ENCODE measurements around the gene NOVA1.
A peak's percentile ranks its signal among the peaks of the same experiment; 100 is the strongest.

The NOVA1 gene

DNA sequence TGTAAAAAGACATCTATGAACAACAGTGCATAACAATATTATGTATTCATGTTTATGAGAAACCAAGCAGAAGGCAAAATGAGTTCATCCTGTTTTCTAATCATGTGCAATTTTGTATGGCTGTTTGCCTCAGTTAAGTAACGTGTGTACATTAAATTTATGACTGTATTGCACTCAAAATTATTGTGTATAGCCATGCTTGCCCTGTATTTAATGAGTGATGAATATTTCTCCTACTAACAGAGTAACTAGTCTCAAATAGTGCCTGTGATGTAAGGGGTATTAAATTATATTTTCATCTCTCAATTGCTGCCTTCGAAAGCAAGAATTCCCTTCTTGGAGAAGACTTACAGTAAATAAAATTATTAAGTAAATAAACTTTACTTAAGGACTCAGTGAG lies 154.2 kb downstream of the NOVA1 start:
- peak in 1 of 3 experiments; percentile 21 for DNase-seq

DNA sequence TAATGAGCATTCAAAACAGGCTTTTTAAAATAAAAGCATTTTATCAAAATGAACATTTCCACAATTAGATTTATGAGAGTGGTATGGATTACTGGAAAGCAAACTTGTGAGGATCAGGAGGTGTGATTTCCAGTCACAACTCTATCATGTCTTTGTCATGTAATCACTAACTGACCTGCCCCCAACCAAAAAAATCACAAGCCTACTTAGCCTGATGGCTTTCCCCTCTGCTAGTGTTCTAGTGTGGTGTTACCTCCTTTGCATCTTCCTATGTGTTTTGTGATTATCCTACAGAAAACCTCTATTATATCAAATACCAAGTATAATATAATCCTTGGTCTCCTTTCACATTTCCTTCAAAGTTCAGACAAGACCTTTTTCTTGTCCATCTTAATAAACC lies 168.6 kb downstream of the NOVA1 start:
- DNase-seq: no peak

DNA sequence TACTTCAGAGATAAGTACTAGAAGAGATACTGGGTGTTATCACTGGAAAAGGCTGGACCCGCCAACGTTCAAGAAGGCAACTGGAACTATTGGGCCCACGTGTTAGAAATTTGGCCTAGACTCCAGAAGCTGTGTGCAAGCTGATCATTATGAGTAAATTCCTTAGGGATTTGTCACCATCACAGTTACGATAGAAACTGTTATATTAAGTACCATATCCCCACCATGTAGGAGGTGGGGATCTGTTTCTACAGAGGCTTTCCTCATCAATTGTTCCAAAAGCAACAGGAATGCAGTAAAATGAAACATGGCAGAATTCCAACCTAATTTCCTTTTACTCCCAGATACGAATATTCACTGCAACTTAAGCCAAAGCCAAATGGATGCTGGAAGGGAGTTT lies 170.7 kb downstream of the NOVA1 start:
- DNase-seq: no peak

DNA sequence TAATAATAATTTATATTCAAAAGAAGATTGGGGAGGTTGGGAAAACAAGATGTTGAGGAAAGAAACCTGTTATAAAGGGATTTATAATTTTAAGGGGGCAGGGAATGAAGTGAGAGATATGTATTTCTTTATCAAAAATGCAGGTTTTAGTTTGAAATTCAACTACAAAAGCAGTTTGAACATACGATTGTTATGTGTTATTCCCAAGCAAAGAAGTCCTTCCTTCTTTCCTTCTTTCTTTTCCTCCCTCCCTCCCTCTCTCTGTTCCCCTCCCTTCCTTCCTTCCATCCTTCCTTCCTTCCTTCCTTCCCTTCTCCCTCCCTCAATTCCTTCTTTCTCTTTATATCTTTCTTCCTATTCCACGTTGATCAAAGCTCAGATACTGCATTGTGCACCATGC lies 173.3 kb downstream of the NOVA1 start:
- no peak for DNase-seq

DNA sequence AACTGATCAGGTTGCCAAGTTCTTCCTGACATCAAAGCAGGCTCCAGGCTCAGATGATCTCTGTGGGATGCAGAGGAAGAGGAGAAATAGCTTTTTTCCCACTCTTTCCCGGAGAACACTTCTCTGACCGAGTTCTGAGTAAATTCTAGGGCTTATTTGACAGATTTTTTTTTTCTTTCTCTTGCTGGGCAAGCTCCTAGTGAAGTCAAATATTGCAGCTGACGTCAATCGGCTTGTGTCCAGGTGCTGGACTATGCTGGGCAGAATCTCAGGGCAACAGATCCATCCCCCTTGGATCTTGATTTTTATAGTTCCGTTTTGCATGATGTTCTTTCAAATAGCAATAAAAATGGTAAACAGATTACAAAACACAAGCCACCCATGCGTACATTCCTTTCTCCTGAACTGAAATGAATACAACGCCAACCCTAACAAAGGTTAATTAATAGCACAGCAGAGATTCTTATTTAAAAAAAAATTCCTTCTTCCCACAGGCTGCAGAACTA lies 182.2 kb downstream of the NOVA1 start:
- no peak for DNase-seq

DNA sequence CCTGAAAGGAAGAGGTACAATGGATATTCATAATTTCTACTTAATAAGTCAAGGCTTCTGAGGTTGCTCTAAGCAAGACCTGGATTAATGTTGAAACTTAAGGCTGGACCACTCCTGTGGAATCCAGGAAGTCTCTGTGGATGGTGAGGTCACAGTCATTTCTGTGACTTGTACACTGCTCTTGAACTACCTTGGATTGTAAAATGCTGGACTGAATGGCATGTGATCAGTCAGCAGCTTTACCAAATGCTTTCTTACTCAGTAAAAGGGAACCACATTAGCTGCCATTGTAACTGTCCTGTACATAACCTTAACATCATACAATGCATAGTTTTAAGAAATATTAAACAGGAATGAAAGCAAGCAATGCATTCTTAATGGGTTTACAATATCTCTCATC lies 182.9 kb downstream of the NOVA1 start:
- no peak for DNase-seq

DNA sequence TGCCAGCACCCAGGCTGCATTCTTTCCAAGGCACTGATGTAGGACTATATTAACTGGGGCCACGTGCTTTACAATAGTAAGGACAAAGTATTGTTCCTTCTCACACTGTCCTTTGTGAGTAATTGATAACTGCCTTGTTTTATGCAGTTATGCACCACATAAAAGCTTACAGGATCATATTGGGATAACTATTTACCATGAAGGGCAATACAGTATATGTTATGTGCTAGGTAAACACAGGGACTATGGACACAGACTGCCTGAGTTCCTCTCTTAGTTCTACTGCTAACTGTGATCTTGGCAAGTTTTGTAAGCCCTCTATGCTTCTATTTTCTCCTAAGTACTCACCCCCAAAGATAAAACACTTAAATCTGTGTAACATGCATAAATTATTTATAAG lies 183.7 kb downstream of the NOVA1 start:
- no peak for DNase-seq

DNA sequence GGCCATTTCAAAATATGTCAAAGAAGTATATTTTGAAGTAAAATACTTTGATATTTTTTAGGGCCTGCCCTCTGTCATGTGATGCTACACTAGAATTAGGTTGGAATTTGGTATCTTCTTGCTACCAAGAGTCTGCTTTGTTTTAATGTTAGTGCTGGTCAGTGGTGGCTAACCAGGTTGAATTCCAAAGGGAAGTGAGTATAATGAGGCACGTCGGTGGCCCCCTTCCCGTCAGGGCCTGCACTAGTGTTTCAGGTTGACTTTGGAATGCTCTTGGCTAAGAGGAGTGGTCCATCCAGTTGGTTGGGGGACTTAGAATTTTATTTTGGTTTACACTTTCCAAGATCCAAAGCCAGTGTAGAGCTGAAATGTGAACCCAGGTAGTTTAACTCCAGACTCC lies 185.4 kb downstream of the NOVA1 start:
- DNase-seq: no peak

DNA sequence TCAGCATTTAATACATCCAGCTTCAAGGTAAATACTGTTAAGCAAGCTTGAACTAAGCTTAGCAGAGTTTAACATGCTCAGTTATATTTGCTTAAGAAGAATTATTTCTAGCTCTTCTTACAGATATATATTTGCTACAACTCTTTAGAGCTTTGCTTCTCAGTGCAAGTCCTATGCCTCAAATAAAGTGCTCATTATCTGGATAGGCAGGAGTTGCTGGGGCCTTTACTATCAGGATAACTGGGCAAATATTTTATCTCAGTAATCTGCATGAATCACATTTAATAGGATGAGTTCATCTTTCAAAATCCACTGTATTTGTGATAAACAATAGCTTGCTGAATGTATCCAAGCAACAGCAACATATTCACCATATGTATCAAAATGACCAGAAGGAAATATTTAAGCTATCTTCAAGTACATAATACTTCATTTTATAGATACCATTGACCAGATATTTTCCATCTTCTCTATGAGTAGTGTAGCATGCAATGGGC lies 187.6 kb downstream of the NOVA1 start:
- no peak for DNase-seq

DNA sequence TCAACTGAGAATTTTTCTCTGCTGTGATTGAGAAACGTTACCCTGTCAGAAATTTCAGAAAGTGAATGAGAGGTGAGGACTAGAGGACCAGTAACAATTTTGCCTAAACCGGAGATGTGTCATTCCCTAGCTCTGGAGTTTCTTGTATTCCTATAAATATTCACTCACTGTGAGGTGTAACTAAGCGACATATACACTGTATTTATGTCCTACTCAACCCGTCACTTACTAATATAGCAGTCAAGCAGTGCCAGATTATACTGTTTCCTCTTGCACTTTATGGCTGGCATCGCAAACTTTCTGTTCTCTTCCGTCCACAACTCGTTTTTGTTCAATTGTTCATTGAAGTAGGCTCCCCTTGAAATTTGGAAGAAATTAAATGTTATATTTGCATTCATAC lies 192.9 kb downstream of the NOVA1 start:
- DNase-seq: no peak

DNA sequence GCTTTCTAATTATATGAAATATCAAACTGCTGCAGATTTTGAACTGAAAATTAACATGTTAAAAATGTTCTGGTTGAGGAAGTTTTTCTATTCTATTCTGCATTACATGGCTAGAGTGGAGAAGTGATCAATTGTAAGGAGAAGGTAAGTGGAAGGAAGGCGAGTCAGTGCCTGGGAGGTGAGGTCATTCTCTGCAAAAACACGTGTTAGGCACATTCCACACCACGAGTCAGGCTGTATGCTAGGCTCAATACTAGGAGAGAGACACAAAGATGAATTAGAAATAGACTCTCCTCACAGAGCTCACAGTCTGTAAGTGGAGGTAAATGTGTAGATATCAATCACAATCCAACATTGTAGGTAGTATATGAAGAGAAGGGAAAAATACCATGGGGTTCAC lies 194.1 kb downstream of the NOVA1 start:
- no peak for DNase-seq

DNA sequence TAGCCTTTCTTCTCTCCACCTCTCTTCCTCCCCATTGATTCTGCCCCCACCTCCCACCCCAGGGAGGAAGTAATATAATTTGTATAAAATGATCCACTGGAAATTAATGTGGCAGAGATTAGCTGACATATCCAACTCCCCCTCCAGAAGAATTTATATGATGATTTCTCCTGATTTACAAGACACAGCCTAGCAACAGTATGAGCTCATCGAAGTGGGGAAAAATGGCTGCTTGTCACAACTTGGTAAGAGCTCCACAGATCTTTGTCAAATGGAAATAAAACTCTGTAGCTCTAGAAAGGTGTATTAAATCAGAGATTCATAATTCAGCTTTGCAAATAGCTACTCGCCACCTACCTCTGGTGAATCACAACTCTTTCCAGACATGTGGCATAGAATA lies 195.7 kb downstream of the NOVA1 start:
- DNase-seq: no peak

DNA sequence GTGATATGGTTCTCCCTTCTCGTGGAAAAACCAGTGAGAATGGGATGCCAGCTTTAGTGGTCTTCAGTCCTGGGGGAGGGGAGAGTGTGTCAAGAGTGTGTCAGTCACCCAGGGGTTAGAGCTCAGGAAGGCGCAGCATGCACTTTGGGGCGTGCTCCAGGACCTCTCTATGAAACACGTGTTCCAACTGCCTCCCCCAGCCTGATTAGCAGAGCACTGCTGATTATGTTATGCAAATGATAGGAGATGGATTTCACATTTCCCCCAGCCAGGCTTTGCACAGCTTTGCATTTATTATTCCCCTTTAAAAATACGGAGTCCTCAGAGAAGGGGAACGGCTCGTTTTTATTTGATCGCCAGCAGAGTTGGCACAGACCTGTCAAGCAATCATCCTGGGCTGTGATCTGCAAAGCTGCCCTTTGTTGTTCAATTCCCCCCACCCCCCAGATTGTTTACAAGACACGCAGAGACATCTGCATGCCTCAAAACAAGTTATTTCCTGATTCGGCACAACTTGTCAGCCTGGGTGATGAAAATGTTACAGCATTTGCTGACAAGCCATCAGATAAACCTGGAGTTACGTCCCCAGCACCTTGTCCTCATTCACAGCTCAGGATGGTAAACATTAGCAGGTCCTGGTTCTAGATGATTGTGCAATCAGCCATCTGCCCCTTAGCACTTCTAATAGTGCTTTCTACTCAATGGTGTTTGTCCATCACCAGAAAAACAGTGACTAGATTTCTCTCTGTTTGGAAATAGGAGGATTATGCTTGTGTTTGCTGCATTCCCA lies 196.5 kb downstream of the NOVA1 start:
- peak in 2 of 3 experiments; percentile 11 to 55 for DNase-seq

DNA sequence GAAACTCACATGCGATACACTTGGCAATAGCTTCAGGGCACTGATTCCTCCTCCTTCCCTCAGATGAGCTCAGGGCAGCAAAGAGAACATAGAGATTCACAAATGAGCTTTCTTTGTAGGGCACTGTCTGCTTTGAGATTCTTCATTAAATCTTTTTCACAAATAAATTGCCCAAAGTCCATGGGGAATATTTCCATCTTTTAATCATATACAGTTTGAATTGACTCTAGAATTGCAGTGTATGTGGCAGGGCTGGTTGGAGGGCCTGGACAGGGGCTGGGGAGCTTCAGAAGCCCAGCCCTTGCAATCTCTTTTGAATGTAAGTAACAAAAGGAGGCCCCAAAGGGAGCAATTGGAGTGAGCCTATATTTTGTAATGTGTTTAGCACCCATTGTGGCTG lies 197.5 kb downstream of the NOVA1 start:
- no peak for DNase-seq

DNA sequence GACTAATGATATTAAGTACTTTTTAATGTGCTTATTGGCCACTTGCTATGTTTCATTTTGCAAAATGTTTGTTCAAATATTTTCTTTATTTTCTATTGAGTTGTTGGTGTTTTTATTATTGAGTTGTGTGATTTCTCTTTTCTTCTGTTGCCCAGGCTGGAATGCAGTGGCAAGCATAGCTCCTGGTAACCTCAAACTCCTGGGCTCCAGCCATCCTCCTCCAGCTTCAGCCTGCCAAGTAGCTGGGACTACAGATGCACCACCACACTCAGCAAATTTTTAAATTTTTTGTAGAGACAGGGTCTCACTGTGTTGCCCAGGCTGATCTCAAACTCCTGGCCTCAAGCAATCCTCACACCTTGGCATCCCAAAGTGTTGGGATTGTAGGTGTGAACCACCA lies 199.2 kb downstream of the NOVA1 start:
- DNase-seq: no peak
